ENCODE results near the gene PRKCE.
"Not testable (repeated sequence)": the region's sequence is repeated elsewhere in the genome, so short reads cannot be mapped to it uniquely, and the experiment has no call there.

The PRKCE gene

GRCh38 chr2:45843136-45843535, 191.7 kb downstream of the PRKCE start:
- no peak for DNase-seq

GRCh38 chr2:45844796-45845457, 193.5 kb downstream of the PRKCE start:
- no peak for DNase-seq

GRCh38 chr2:45845566-45845965, 194.1 kb downstream of the PRKCE start:
- no peak for DNase-seq

DNA sequence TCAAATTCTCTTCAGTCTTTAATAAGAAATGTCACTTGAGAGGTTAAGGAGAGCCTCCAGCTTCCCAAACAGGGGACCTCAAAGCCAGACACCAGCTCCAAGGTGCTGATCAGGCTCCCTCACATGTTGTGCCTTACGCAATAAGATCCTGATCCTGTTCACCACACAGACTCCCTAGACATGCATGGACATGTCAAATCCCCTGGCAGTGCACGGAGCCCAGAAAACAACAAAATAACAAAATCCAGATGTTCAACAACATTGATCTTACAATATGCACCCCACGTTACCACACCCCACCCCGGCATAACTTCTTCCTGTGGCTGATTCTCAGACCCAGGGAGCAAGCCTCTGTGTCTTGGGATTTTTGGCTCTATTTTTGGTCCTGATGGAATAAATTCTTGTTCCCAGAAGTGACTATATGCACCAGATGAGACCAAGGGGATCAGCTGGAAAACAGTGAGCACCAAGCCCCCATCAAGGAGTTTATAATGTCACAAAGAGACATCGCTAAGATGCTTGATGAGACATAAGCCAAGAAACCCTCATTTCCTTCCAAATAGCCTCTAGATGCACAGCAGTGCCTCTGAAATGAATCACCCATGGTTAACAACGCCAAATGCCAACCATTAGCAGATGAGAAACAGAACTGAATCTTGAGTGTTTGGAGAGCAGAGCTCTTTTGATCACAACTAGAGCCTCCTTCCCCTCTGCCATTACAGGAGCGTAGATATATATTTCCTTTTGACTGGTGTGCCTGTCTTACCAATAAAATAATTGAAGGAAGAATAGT, 198.2 kb downstream of the PRKCE start:
- no peak for DNase-seq

DNA sequence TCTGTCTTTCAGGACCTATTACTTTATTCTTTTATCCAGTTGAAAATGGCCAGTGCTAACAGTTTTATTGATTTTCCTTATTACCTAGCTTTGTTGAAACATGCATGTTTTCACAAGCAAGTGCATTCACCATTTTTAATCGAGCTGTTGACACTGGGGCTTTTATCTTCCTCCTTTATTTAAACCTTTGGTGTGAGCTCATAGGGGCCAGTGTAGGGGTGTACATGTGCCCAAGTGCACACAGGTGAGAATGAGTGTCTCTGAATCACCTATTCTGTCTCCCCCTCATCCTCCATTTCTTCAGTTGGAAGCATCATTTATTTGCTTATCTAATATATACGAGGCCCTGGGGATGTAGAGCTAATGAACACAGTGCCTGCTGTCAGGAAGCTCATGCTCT, 199.1 kb downstream of the PRKCE start:
- no peak for DNase-seq

GRCh38 chr2:45851111-45851510, 199.6 kb downstream of the PRKCE start:
- no peak for DNase-seq

DNA sequence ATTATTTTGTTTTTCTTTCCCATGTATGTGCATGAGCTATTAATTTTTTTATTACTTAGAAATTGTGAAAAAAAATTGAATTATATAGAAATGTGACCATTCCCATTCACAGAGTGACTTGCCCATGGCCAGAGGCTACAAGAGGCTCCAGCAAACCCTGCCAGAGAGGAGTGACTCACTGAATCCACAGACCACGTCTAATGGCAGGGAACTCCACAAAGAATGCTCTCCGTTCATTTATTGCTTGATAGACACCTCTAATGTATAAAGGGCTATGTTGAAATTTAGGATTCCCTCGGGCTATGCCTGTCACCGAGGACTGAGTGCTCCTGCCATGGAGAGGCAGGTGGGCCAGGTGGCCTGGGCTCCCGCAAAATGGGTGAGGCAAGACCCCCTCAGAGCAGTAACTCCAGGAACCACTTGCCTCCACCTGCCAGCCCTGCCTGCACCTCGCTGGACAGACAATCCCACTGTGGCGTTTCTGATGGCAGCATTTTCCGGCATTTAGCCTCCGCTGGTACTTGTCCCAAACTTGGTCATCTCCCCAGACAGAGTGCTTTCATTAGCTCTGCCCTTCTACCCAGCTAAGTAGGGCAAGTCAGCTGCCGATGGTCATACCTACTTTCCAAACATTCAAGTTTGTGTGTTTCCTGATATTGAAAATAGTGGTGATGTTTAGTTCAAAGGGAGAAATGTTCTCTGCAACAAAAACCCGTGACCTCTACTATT, 200.3 kb downstream of the PRKCE start:
- DNase-seq: no peak

DNA sequence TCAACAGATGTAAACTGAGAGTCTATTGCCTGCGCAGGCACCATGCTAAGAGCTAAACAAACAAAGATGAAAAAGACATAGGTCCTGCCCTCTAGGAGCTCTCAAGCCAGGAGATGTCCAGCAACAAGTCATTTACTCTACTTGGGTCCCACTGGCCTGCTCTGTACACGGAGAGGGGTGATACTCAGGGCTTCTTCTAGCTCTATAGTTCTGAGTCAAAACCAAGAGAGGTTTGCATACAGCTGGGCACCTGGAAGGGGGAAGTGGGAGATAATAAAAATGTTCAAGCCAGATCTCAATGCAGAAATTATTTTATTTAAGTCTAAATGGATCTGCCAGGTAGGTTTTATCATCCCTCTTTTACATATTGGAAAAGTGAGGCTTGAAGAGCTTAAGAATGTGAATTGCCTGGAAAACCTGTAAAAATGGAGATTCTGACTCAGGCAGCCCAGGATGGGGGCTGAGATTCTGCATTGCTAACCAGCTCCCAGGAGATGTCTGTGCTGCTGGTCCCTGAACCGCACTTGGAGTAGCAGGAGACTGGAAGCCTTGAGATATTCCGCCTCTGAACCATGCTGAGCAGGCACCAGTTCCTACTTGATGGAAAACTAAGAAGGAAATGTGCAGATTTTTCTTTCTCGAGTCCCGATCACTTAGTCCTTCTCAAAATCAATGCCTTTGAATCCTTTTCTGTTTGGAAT, 201.1 kb downstream of the PRKCE start:
- no peak for DNase-seq

- no peak for DNase-seq
Measured at GRCh38 chr2:45855374-45855773, 203.9 kb downstream of the PRKCE start.

DNA sequence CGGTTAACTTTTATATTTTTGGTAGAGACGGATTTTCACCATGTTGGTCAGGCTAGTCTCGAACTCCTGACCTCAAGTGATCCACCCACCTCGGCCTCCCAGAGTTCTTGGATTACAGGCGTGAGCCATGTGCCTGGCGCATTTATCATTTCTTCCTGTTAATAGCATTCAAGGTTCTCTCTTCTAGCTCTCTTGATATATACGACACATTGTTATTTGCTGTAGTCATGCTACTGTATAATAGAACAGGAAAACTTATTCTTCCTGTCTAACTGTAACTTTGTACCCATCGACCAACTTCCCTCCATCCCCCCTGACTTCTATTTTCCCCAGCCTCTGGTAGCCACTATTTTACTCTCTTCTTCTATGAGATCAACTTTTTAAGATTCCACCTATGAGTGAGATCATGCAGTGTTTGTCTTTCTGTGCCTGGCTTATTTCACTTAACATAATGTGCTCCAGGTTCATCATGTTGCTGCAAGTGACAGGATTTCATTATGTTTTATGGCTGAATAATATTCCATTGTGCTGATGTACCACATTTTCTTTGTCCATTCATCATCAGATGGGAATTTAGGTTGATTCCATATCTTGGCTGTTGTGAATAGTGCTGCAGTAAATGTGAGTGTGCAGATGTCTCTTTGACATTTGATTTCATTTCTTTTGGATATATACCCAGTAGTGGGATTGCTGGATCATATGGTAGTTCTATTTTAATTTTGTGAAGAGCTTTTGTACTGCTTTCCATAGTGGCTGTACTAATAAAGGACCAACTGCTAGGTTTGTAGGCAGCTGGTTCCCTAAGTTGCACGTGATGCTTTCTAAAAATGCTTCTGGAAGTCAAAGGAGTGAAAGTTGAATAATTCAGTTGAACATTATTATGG, 205.2 kb downstream of the PRKCE start:
- DNase-seq: no peak

DNA sequence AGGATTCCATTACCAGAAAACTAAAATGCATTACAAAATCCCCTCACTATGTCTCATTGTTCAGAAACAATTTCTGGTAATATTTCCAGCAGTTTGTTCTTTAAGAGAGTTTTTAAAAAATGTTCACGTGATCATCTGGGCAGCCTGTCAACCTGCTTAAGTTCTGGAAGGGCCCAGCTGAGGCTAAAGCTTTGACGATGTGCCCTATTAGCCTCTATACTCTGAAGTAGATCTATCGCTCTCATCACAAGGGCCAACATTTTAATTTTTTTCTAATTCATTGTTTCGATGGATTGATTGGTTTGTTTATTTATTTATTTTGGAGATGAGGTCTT, 205.8 kb downstream of the PRKCE start:
- no peak for DNase-seq

GRCh38 chr2:45857867-45858520, 206.5 kb downstream of the PRKCE start:
- no peak for DNase-seq

GRCh38 chr2:45858872-45859271, 207.4 kb downstream of the PRKCE start:
- DNase-seq: not testable (repeated sequence)

DNA sequence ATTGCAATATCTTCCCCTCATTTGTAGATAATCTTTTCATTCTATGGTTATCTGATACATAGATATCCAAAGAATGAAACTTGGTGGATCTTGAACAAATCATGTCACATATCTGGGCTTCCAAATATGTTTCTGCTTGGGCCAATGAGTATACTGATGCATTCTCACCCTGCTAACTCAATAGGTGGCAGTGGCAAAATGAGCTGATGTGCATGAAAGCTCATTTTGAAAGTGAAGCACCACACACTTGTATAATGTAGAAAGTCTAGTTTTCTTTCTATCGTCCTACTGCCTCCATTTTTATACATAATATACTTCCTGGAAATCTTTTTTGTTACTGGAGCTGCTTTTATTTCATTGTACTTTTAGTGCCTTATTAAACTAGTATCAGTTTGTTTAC, 208.2 kb downstream of the PRKCE start:
- no peak for DNase-seq

GRCh38 chr2:45860136-45861121, 209.0 kb downstream of the PRKCE start:
- peak; percentile 81 for DNase-seq

GRCh38 chr2:45862843-45863242, 211.4 kb downstream of the PRKCE start:
- DNase-seq: peak; percentile 84

GRCh38 chr2:45864121-45864520, 212.6 kb downstream of the PRKCE start:
- DNase-seq: no peak

DNA sequence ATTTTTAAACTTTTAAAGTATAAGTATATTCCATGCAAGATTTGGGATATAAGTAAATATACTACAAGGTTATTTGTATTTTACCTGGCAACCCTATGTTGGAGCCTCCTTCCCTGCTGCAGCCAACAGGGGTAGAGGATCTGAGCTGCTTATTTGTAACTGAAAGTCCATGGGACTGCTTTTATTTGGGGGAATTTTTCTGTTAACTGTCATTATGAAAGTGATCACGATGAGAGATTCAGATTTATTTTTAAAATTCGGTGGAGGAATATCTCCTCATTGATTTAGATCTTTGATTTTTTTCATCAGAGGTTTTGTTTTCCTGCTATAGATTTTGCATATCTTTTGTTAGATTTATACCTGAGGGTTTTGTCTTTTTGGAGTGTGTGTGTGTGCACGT, 215.9 kb downstream of the PRKCE start:
- no peak for DNase-seq

DNA sequence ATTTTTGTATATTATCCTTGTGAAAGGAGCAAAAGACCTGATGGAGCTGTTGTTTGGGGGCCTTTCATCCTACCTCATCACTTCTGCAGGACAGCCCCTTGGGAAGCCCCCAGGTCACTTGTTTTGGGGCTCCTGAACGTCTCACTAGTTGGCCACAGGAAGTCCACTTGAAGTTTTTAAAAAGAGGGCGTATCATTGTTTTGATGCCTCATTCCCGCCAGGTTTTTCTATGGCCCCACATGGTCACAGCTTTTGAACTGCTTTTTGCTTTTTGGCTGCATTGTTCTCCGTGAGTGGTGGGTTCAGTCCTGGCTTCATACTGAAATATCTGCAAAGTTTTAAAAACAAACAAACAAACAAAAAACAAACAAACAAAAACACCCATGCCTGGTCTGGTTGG, 216.3 kb downstream of the PRKCE start:
- no peak for DNase-seq

GRCh38 chr2:45869165-45869501, 217.7 kb downstream of the PRKCE start:
- no peak for DNase-seq

- DNase-seq: no peak
Measured at GRCh38 chr2:45871025-45871424, 219.6 kb downstream of the PRKCE start.
